Inflammatory macrophage treated with lipopolysaccharide for 1 hour (primary cell): ENCODE measurements around the gene TMTC2.

Experiments used
- DNase-seq, 2 donors: peaks; one replicate each; pipeline ENCODE4 v3.0.0-alpha.2; 2020 to 2022

Gene TMTC2

DNA sequence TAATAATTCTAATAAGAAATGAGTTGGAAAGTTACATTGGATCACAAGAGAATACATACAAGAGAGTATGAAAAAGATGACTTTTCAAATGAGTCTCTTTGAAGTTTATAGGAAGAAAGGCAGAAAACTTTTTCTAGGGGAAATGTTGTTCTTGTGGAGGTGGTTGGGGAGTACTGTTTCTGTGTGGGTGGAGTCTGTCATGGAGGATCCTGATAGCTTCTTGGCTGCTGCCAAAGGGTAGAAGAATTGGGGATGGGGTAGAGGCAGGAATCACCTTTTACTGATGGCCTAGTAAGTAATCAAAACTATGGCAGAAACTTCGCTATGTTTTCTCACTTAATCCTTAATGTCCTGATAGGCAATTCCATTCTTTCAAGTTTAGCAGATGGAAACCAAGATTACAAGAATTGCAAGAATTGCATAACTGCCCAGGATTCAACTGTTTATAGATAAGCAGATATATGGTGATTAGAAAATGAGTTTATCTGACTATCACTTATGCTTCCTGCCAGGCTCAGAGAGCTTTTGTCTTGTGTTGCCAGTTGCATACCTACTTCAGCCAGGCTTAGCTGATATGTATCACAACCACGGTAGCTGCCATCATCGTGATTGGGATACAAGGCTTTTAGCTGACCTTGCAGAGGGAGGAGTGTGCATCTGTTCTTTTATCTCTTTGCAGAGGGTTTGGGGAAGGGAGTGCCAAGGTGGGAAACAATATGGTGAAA is 463.9 kb downstream of the TMTC2 start:
- DNase-seq, result no peak

DNA sequence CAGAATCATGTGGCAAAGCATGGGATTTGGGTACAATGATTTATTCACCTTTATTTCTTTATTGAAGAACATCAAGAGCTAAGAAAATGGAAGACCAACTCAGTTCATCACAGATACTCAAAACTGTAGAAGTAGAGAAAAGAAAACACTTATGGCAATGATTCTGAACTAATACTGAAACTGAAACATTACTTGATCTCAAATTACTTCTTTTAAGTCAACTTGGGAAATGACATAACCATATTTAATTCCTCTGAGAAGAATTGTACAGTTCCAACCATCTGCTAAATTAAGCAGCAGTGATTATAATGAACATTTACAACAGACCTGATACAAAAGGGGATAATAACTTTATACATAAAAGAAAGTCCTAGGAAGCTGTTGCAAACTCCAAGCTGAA is 466.5 kb downstream of the TMTC2 start:
- no peak for DNase-seq

DNA sequence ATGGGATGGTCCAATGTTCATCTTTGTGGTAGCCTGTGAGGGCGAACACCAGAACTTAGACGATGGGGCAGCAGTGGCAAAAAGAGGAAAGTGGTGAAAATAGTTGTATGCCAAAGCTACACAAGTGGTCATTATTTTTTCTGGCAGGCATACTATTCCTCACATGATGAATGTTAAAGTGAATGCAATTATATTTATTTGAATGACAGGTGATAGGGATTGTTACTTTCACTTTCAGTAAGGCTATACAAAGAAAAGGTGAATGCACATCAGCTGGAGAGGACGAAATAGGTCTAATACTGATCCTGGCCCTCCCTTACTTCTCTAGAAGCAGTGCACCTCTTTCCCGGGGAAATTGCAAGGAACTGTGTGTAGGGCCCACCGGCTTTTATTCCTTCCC is 470.1 kb downstream of the TMTC2 start:
- DNase-seq, result no peak

DNA sequence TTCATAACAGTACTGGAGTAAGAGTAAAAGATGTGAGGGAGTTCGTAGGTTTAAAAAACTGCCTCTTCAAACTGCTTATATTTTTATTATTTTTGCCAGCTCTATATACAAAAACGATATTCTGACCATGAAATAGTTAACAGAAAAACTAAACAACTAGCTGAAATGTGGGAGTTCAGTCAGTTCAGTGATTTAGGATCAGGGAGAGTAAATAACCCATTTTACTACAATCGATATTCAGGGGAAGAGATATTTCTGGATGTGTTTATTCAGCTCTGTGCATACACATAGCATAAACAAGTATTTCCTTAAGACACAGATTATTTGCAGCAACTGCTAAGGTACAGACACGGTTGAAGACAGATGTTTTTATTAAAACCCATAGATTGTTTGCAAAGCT is 470.9 kb downstream of the TMTC2 start:
- DNase-seq, result no peak

DNA sequence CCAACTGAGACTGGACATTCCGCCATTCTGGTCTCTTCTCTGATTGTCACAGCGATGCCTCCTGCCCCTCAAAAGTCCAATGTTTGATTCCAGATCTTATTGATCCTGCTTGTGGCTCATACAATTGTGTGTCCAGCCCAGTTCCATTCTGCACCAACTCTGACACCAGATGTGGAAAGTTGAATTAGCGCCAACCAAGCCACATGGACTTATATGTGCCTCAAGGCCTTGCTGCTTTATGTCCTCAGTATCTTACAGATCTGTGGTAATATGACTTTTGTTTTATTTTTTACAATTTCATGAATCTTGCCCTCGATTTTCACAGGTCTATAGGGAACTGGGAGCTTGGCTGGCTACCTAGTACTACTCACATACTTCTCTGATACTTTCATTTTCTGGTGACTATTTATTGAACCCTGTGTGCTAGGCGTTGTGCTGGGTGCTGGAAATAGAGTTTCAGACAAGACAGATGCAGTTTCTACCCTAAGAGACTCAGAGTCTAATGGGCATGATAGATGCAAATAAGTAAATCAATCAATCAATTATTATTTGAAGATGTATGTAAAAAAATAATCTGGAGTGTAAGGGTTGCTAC is 472.0 kb downstream of the TMTC2 start:
- no peak for DNase-seq

DNA sequence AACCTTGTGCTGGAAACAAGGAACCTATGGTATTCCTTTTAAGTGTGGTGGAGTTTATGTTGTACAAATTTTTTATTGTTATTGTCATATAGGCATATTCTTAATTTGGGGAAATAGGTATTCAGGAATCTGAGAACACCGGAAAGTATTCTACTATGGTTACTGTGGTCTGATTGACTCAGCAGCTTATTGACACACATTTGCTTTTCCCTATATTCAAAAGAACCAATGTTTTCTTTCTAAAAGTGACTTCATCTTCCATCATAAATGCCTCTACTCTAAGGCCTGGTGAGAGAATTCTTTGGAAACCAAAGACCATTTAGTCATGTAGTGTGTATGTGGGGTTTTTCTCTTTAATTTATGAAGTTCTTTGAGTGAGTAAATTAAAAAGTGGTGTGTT is 474.8 kb downstream of the TMTC2 start:
- no peak for DNase-seq

DNA sequence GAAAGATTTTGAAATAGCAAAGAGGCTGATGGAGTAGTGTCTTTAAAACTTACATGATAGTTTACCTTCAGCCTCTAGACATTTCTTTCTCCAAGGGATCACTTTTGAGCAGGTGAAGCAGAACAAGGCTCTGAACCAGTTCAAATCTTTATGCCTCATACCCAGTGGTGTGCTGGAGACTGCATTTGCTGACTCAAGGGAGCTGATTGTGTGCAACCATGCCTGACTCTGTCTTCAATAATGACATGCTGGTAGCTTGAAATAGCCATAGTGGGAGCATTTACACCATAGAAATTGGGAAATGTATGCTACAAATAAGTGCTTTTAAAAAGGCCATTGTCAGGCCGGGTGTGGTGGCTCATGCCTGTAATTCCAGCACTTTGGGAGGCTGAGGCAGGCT is 482.0 kb downstream of the TMTC2 start:
- DNase-seq, result no peak

DNA sequence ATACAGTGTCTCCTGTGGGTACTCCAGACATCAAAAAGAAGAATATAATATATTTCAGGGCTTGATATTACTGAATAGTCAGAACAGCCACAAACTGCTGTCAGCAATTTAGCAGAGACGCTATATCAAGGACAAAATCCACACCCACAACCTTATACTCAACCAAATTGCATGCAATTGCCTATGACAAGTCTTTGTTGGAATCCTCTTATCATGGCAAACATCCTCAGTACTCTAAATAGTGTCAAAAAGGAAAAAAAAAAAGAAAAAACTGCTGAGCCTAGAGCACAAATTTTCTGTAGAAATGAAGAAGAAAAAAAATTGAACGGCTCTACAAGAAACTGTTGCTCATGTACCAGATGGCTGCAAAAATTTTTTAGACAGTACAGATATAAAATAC is 485.7 kb downstream of the TMTC2 start:
- no peak for DNase-seq

DNA sequence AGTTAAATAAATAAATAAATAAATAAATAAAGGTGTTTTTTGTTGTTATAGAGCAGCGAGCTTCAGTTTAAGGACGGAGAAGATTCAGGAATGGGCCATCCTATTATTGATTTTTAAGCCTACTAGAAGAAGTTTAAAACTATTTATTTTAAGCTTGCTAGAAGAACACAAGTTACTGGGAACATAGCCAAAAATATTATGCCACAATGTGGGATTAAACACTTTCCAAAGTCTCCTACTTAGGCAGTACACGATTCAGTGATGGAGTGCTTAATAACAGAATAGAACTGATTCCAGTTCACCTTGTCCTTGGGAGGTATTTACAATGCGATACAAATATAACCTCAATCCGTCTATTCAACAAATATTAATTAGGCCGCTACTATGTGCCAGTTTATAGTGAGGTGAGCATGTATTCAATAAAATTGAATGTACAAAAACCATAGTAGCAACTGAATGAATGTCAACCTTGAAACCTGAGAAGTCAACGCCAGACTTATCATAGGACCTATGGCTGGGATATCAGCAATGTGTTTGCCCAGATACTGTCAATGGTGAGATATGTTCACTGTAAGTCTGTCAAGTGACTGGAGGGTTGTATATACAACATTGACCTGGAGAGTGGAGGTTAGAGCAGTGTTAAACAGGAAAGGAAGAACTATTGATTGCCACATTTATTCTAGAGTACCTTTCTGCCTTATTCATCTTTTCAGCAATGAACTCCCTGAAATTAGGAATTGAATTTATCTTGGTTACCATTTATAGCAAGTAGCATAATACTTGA is 486.4 kb downstream of the TMTC2 start:
- DNase-seq, result no peak

DNA sequence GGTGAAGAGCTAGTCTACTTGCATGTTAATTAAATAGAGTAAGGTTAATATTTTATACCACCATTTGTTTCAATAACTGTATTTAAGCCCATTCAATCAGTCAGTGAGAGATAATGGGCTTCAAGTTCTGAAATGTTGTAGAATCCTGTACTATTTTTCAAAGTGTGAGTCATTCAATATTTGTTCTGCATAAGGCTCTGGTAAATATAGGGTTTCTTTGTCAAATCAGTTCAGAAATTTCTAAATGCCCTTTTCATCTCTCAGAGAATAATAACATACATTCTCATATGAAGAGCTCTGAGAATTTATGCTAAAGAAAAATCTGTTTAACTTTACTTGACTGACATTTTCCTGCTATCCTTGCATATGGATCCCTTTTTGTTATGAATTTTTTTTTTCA is 493.3 kb downstream of the TMTC2 start:
- no peak for DNase-seq

DNA sequence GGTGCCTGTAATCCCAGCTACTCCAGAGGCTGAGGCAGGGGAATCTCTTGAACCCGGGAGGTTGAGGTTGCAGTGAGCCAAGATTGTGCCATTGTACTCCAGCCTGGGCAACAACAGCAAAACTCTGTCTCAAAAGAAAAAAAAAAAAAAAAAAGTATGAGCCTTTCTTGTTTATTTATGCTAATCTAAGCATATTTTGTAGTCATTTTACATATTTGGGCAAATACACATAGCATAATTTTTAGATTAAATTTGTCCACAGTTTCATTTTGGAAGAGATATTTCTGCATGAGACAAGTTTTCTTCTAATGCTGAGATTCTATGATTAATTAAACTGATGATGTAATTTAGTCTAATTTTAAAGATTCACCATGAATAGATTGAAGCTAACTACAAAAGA is 494.4 kb downstream of the TMTC2 start:
- DNase-seq, result no peak

DNA sequence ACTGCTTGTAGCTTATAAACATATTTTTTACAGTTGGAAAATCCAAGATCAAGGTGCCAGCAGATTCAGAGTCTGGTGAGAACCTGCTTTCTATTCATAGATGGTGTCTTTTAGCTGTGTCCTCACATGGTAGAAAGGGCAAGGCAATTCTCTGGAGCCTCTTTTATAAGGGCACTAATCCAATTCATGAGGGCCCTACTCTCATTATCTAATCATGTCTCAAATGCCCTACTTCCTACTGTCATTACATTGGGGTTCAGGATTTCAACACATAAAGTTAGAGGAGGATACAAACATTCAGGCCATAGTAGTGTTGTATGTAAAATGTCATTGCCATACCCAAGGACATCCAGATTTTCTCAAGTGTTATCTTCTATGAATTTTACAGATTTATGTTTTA is 496.4 kb downstream of the TMTC2 start:
- no peak for DNase-seq
